K562 (cell line): ENCODE results near the gene RHOU.

ENCODE experiments used
- NFATC3 ChIP-seq: fragments of 450-650 bp; IDR thresholded peaks from 2 replicates; pipeline ENCODE4 v1.6.1; 2017; ENCODE audit warnings: mild to moderate bottlenecking
- SMAD4 ChIP-seq: fragments of 250-450 bp; sonication (Bioruptor Pico); conservative IDR thresholded peaks from 2 replicates; pipeline ENCODE4 v1.8.0; 2021; ENCODE audit warnings: inconsistent platforms, mild to moderate bottlenecking, moderate library complexity
- TF ChIP-seq, protein P1 (sequence below), 3 experiments: IDR thresholded peaks in 2 of 3; conservative IDR thresholded peaks in 1 of 3; 2 replicates each; pipeline ENCODE4 v1.5.1; 2011 to 2012; ENCODE audit warnings: low read length in 3 of 3, mild to moderate bottlenecking in 3 of 3, control low read depth in 2 of 3, improper control_type of control experiment in 1 of 3, inconsistent platforms in 1 of 3, low read depth in 1 of 3, mixed read lengths in 1 of 3, moderate library complexity in 1 of 3; ENCODE audit not compliant: insufficient read depth in 2 of 3

DNA sequence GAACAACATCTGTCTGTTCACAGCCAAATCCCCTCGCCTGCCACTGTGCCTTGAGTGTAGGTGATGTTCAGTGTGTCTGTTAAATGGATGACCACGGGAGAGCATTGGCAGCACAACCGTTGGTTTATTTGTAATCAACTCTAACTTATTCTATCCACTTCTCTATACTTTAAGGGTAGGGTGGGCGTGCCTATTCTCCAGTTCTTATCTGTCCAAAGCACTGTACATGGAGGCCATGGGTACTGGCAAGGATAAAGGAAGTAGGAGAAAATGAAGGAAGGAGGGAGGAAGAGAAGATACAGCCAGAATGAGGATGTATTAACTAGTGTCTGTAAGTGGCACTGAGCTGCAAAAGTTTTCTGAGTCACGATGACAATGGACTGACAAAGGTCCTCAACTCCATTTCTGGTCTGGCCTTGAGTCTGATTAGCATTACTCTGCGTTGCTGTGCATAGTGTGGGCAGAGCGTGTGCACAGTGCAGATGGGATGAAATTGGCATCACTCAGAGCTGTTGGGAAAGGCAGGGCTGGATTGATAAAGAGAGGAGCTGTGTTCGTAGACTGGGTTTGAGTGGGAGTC lies 7.1 kb downstream of the RHOU start:
- TF ChIP-seq, protein P1, sequence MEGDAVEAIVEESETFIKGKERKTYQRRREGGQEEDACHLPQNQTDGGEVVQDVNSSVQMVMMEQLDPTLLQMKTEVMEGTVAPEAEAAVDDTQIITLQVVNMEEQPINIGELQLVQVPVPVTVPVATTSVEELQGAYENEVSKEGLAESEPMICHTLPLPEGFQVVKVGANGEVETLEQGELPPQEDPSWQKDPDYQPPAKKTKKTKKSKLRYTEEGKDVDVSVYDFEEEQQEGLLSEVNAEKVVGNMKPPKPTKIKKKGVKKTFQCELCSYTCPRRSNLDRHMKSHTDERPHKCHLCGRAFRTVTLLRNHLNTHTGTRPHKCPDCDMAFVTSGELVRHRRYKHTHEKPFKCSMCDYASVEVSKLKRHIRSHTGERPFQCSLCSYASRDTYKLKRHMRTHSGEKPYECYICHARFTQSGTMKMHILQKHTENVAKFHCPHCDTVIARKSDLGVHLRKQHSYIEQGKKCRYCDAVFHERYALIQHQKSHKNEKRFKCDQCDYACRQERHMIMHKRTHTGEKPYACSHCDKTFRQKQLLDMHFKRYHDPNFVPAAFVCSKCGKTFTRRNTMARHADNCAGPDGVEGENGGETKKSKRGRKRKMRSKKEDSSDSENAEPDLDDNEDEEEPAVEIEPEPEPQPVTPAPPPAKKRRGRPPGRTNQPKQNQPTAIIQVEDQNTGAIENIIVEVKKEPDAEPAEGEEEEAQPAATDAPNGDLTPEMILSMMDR (IDR thresholded peaks at IDR 0.05 in 2 of 3, conservative IDR thresholded peaks at IDR 0.05 in 1 of 3; ENCODE audit: insufficient read depth in 2 of 3, low read depth in 1 of 3, low read length in 3 of 3) = no peak
- TF ChIP-seq SMAD4 (CRISPR knock-in tag) (no peak), NFATC3 (no peak)
